ENCODE results near the gene BBS4.
"Not testable (repeated sequence)": the region's sequence is repeated elsewhere in the genome, so short reads cannot be mapped to it uniquely, and the experiment has no call there.

BBS4 gene

DNA sequence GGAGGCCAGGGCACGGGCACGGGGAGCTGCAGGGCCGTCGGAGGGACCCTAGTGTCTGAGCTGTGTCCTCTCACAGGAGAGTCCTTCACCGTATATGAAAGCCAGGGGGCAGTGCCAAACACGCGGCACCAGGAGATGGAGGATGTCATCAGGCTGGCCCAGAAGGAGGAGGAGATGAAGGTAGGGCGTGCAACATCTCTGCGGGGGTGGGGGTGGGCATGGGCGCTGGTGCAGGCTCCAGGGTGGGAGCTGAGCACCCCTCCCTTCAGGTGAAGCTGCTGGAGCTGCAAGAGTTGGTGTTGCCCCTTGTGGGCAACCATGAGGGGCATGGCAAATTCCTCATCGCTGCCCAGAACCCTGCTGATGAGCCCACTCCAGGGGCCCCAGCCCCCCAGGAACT lies 20.3 kb upstream of the BBS4 start:
- not testable (repeated sequence) for H3K4me3 ChIP-seq (ENCODE audit: severe bottlenecking); H3K27ac ChIP-seq (ENCODE audit: poor library complexity, severe bottlenecking); H3K4me1 ChIP-seq (ENCODE audit: insufficient read depth, poor library complexity, severe bottlenecking); H3K36me3 ChIP-seq (ENCODE audit: low read depth); DNase-seq (ENCODE audit: low spot score); H3K9me3 ChIP-seq (ENCODE audit: severe bottlenecking); H3K27me3 ChIP-seq (ENCODE audit: insufficient read depth, poor library complexity, severe bottlenecking); ATAC-seq (ENCODE audit: low read depth)

DNA sequence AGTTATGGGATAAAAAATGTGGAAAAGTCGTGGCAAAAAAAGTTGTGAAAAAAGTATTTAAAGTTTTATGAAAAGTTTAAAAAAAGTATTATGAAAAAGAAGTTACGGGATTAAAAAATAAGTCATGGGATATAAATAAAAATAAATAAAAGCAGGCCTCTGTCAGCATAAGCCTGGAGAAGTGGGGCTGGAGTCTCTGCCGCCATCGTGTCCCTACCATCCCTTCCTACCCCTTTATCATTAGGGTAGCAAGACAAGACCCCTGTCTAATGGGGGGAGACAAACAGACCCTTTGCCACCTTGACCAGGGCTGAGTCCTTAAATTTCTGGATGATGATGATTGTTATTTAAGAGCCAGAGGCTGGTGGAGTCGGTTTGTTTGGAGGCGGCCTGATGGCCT lies 16.2 kb upstream of the BBS4 start:
- H3K4me1 ChIP-seq (ENCODE audit: insufficient read depth, poor library complexity, severe bottlenecking); H3K36me3 ChIP-seq (ENCODE audit: low read depth); H3K27me3 ChIP-seq (ENCODE audit: insufficient read depth, poor library complexity, severe bottlenecking); ATAC-seq (ENCODE audit: low read depth); H3K4me3 ChIP-seq (ENCODE audit: severe bottlenecking); H3K27ac ChIP-seq (ENCODE audit: poor library complexity, severe bottlenecking); H3K9me3 ChIP-seq (ENCODE audit: severe bottlenecking); DNase-seq (ENCODE audit: low spot score): not testable (repeated sequence)

DNA sequence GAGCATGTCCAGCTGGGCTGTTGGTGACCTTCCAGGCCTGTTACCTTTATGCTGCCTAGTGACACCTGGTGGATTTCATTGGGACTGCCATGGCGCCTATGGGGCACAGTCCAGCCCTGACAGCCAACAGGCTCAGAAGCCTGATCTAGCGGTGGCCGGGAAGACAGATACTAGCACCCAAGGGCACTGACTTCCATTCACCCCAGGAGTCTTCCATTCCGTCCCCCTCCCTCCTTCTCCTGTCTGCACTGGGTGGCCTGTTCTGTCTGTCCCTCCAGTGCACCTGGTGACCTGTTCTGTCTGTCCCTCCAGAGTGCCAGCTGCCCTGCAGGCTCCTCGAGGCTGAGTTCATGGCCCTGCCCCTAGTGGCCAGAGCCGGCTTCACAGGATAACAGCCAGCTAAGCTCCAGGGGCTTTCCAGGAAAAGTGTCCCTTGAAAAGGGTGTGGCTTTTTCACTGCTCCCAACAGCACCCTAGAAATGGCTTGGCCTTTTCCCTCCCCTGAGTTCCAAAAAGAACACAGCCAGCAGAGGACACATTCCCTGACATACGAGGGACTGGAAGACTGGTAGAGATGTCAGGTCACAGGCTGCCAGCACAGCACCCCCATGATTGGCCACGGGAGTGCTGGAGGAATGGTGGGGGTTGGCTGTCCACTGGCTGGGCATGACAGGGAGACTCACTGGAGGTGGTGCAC lies 15.2 kb upstream of the BBS4 start:
- not testable (repeated sequence) for H3K27ac ChIP-seq (ENCODE audit: poor library complexity, severe bottlenecking); H3K9me3 ChIP-seq (ENCODE audit: severe bottlenecking); H3K4me1 ChIP-seq (ENCODE audit: insufficient read depth, poor library complexity, severe bottlenecking); H3K27me3 ChIP-seq (ENCODE audit: insufficient read depth, poor library complexity, severe bottlenecking); H3K36me3 ChIP-seq (ENCODE audit: low read depth)
- TF ChIP-seq, protein P1, sequence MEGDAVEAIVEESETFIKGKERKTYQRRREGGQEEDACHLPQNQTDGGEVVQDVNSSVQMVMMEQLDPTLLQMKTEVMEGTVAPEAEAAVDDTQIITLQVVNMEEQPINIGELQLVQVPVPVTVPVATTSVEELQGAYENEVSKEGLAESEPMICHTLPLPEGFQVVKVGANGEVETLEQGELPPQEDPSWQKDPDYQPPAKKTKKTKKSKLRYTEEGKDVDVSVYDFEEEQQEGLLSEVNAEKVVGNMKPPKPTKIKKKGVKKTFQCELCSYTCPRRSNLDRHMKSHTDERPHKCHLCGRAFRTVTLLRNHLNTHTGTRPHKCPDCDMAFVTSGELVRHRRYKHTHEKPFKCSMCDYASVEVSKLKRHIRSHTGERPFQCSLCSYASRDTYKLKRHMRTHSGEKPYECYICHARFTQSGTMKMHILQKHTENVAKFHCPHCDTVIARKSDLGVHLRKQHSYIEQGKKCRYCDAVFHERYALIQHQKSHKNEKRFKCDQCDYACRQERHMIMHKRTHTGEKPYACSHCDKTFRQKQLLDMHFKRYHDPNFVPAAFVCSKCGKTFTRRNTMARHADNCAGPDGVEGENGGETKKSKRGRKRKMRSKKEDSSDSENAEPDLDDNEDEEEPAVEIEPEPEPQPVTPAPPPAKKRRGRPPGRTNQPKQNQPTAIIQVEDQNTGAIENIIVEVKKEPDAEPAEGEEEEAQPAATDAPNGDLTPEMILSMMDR (IDR thresholded peaks at IDR 0.05; ENCODE audit: poor library complexity, severe bottlenecking): peak; percentile 99
- peak; percentile 81 for DNase-seq (ENCODE audit: low spot score)
- ATAC-seq (ENCODE audit: low read depth): peak; percentile 97
- H3K4me3 ChIP-seq (ENCODE audit: severe bottlenecking): peak overlapping the region; percentile 25

DNA sequence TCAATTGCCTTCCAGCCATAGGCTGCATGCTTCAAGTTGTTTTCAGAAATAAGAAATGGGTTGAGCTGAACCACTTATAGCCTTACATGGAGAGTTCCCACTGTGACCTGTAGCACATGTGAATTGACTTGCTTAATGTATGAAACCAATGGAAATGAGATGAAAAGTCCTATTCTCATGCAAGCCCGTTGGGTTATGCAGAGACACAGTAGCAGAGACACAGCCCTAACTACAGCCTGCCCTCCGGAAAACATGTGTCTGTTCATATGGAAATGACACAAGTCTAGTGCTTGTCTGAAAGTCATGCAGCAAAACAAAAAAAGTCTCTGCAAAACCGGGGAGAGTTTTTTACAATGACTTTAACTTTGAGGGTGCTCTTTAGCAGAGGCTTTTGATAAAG lies 14.5 kb upstream of the BBS4 start:
- DNase-seq (ENCODE audit: low spot score): no peak
- H3K9me3 ChIP-seq (ENCODE audit: severe bottlenecking): no peaks in the 10 kb centered on the region
- no peaks in the 10 kb centered on the region for H3K36me3 ChIP-seq (ENCODE audit: low read depth)
- H3K4me3 ChIP-seq (ENCODE audit: severe bottlenecking): no peak overlapping the region
- no peaks in the 10 kb centered on the region for H3K4me1 ChIP-seq (ENCODE audit: insufficient read depth, poor library complexity, severe bottlenecking)
- ATAC-seq (ENCODE audit: low read depth): no peak
- TF ChIP-seq, protein P1 (IDR thresholded peaks at IDR 0.05; ENCODE audit: poor library complexity, severe bottlenecking): no peak
- no peak overlapping the region for H3K27ac ChIP-seq (ENCODE audit: poor library complexity, severe bottlenecking)
- H3K27me3 ChIP-seq (ENCODE audit: insufficient read depth, poor library complexity, severe bottlenecking): peaks cover 6% of the 10 kb centered on the region

DNA sequence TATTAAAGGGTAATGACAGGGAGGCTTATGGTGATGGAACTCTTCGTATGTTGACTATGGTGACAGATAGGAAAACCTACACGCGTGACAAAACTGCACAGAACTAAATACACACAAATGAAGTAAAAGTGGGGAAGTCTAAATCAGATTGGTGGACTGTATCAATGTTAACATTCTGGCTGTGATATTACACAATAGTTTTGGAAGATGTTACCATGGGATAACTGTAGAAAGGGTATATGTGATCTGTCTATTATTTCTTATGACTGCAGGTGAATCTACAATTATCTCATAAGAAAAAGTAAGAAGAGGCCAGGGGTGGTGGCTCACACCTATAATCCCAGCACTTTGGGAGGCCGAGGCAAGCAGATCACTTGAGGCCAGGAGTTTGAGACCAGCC lies 9.2 kb upstream of the BBS4 start:
- H3K36me3 ChIP-seq (ENCODE audit: low read depth): no peaks in the 10 kb centered on the region
- H3K4me1 ChIP-seq (ENCODE audit: insufficient read depth, poor library complexity, severe bottlenecking): no peaks in the 10 kb centered on the region
- no peaks in the 10 kb centered on the region for H3K9me3 ChIP-seq (ENCODE audit: severe bottlenecking)
- ATAC-seq (ENCODE audit: low read depth): no peak
- TF ChIP-seq, protein P1 (IDR thresholded peaks at IDR 0.05; ENCODE audit: poor library complexity, severe bottlenecking): no peak
- no peak overlapping the region for H3K27ac ChIP-seq (ENCODE audit: poor library complexity, severe bottlenecking)
- no peak overlapping the region for H3K4me3 ChIP-seq (ENCODE audit: severe bottlenecking)
- no peak for DNase-seq (ENCODE audit: low spot score)
- peaks cover 34% of the 10 kb centered on the region for H3K27me3 ChIP-seq (ENCODE audit: insufficient read depth, poor library complexity, severe bottlenecking)

GRCh38 chr15:72680931-72681330 lies 5.1 kb upstream of the BBS4 start:
- TF ChIP-seq, protein P1 (IDR thresholded peaks at IDR 0.05; ENCODE audit: poor library complexity, severe bottlenecking): no peak
- ATAC-seq (ENCODE audit: low read depth): peak; percentile 6; the same call in 2 of the 3 replicates

More at GRCh38 chr15:72680931-72681330, 5.1 kb upstream of the BBS4 start:
- peaks cover 28% of the 10 kb centered on the region for H3K27me3 ChIP-seq (ENCODE audit: insufficient read depth, poor library complexity, severe bottlenecking)
- H3K4me3 ChIP-seq (ENCODE audit: severe bottlenecking): no peak overlapping the region
- no peak overlapping the region for H3K27ac ChIP-seq (ENCODE audit: poor library complexity, severe bottlenecking)
- H3K4me1 ChIP-seq (ENCODE audit: insufficient read depth, poor library complexity, severe bottlenecking): no peaks in the 10 kb centered on the region
- no peak for DNase-seq (ENCODE audit: low spot score)
- no peaks in the 10 kb centered on the region for H3K36me3 ChIP-seq (ENCODE audit: low read depth)
- no peaks in the 10 kb centered on the region for H3K9me3 ChIP-seq (ENCODE audit: severe bottlenecking)
